ENCODE results near the gene TMEM151B. TPM values are rescaled to one million over a fixed set of nuclear protein-coding genes. Genes with fewer than 3 reads are reported as not detected.
A peak's percentile ranks its signal among the peaks of the same experiment; 100 is the strongest.

TMEM151B gene
- total RNA-seq, 1 donor from 2014 or later, result 4.7 TPM

DNA sequence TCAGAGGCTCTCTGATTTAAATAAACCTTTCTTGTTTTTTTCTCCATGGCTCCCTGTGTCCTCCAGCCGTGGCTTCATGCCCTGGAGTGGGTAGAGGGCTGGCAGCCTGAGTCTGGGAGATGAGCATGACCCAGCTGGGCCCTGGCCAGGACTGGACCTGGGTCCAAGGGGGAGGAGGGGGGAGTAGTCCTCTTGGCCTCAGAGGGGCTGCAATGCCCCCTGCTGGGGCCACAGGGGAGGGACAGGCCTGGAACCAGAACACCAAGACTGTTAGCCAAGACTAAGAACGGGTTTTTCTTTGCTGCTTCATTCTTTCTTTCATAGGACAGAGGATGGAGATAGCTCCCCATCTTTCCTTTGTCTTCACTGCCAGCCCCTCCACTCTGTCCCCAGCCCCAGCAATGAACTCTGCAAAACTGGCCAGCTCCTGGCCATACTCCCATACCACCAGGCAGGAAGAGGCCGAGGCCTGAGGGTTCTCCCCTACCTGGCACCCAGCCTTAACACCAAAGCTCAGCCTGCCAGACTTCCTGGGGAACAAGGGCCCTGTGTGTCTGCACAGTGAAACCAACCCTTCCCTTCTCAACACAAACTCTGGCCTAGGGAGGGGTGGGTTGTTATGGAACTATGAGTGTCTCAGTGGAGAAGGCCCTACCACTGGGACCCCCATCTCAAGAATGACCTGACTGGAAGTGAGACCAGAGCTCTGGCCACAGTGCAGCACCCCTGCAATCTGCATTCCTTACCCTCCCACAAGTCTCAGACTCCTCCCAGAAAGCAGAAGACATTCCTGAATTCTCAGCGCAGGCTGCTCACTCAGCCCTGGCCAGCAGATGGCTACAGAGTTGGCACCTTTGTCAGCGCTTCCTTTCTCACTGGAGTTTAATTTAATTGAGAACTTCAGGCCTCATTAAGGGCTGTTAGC is 35.9 kb upstream of the TMEM151B start:
- peak; percentile 42 for DNase-seq (ENCODE audit: low spot score, unreplicated experiment)
- no peak overlapping the region for H3K4me3 Mint-ChIP-seq (ENCODE audit: low read depth)
- no peaks in the 10 kb centered on the region for H3K9me3 Mint-ChIP-seq (ENCODE audit: low read depth)
- H3K4me1 Mint-ChIP-seq (ENCODE audit: low read depth), result peaks cover 10% of the 10 kb centered on the region
- TF ChIP-seq, protein P1, sequence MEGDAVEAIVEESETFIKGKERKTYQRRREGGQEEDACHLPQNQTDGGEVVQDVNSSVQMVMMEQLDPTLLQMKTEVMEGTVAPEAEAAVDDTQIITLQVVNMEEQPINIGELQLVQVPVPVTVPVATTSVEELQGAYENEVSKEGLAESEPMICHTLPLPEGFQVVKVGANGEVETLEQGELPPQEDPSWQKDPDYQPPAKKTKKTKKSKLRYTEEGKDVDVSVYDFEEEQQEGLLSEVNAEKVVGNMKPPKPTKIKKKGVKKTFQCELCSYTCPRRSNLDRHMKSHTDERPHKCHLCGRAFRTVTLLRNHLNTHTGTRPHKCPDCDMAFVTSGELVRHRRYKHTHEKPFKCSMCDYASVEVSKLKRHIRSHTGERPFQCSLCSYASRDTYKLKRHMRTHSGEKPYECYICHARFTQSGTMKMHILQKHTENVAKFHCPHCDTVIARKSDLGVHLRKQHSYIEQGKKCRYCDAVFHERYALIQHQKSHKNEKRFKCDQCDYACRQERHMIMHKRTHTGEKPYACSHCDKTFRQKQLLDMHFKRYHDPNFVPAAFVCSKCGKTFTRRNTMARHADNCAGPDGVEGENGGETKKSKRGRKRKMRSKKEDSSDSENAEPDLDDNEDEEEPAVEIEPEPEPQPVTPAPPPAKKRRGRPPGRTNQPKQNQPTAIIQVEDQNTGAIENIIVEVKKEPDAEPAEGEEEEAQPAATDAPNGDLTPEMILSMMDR (IDR thresholded peaks at IDR 0.05; ENCODE audit: unreplicated experiment), result peak; percentile 76
- H3K27ac Mint-ChIP-seq, result peak overlapping the region; percentile 37
- H3K27me3 Mint-ChIP-seq, result peaks cover 7% of the 10 kb centered on the region
- peaks cover 5% of the 10 kb centered on the region for H3K36me3 Mint-ChIP-seq (ENCODE audit: insufficient read depth)

DNA sequence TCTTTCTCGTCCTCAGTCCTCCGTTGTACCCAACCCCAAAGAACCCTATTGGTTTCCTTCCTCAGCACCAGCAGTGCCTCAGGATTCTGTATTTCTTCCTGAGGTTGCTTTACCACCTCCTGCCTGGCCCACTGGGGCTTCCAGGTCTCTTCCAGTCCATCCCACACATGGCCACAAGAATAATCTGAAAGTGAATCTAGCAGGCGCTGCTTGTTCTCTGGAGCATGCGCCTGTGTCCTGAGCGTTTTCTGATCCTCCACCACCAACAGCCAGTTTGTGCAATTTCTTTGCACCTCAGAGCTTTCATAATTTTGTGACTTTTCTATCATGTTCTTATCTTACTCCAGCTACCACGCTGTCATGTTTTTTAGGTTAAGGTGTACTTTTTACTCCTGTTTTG is 35.0 kb upstream of the TMEM151B start:
- Mint-ChIP-seq H3K4me3 (ENCODE audit: low read depth) (no peak overlapping the region), H3K9me3 (ENCODE audit: low read depth) (no peaks in the 10 kb centered on the region), H3K27me3 (peaks cover 9% of the 10 kb centered on the region), H3K4me1 (ENCODE audit: low read depth) (peaks cover 10% of the 10 kb centered on the region), H3K27ac (peak overlapping the region; percentile 69), H3K36me3 (ENCODE audit: insufficient read depth) (peaks cover 5% of the 10 kb centered on the region)
- no peak for DNase-seq (ENCODE audit: low spot score, unreplicated experiment)
- TF ChIP-seq, protein P1 (IDR thresholded peaks at IDR 0.05; ENCODE audit: unreplicated experiment), result no peak

DNA sequence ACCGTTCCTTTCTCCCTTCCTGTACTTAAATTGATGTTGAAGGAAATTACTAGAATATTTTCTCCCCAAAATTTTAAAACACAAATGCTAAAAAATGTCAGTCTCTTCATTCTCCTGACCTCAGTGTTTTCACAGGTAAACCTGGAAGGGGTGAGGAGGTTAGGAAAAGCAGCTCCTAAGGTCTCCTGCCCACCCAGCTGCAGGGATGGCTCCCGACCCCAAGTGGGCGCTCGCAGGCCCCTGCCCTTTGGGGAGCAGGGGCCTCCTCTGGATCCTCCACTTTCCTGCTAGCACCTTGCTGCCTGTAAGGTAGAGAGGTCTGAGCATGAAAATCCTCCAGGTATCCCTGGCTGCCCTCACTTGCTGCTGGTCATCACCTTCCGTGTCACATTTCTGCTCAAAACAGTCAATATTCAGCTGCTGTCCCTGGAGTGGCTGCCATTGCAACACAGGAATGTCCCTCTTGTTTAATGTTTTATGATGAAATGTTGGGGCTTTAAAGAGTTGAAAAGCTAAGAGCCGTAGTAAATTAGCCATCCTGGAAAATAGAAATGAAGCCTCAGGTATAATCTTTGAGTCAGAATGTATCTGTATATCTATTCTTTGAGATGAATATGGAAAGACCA is 34.2 kb upstream of the TMEM151B start:
- H3K9me3 Mint-ChIP-seq (ENCODE audit: low read depth), result no peaks in the 10 kb centered on the region
- H3K4me1 Mint-ChIP-seq (ENCODE audit: low read depth), result peaks cover 10% of the 10 kb centered on the region
- no peak overlapping the region for H3K27ac Mint-ChIP-seq
- TF ChIP-seq, protein P1 (IDR thresholded peaks at IDR 0.05; ENCODE audit: unreplicated experiment), result no peak
- peaks cover 5% of the 10 kb centered on the region for H3K36me3 Mint-ChIP-seq (ENCODE audit: insufficient read depth)
- H3K4me3 Mint-ChIP-seq (ENCODE audit: low read depth), result no peak overlapping the region
- peaks cover 9% of the 10 kb centered on the region for H3K27me3 Mint-ChIP-seq
- no peak for DNase-seq (ENCODE audit: low spot score, unreplicated experiment)

DNA sequence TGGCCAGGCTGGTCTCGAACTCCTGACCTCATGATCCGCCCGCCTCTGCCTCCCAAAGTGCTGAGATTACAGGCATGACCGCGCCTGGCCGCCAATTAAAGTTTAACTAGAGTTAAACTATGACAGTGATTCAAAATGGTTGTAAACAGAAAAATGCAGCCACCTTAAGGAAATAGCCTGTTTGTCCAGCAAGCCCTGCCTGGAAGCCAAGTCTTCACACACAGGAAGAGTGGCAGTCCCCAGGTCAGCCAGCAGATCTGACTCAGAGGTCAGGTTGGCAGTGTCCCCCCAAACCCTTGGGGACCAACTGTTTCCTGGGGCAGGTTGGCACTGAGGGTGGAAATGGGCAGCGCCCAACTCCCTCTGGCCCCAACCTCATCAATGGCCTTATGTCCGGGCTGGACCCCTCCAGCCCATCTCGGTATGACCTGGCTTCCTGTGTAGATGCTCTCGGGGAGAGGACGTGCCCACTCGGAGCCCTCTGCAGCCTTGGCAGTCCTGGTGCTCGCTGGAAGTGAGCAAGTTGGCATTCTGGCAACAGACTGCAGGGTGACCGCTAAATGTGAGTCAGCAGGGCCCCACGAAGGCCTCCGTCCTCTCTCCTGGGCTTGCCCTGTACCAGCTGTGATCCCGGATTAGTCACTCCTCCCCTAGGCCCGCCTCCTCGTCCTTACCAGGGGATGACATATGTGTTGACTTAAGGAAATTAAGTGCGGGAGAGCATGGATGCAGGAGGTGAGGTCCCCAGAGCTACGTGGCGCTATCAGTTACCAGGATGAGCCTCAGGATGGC is 33.0 kb upstream of the TMEM151B start:
- H3K27me3 Mint-ChIP-seq, result peaks cover 9% of the 10 kb centered on the region
- TF ChIP-seq, protein P1 (IDR thresholded peaks at IDR 0.05; ENCODE audit: unreplicated experiment), result no peak
- peak overlapping the region; percentile 96 for H3K27ac Mint-ChIP-seq
- H3K9me3 Mint-ChIP-seq (ENCODE audit: low read depth), result no peaks in the 10 kb centered on the region
- H3K36me3 Mint-ChIP-seq (ENCODE audit: insufficient read depth), result peaks cover 4% of the 10 kb centered on the region
- peaks cover 10% of the 10 kb centered on the region for H3K4me1 Mint-ChIP-seq (ENCODE audit: low read depth)
- peak overlapping the region; percentile 81 for H3K4me3 Mint-ChIP-seq (ENCODE audit: low read depth)
- peak; percentile 39 for DNase-seq (ENCODE audit: low spot score, unreplicated experiment)

Measured in progenitor cell of endocrine pancreas (in vitro differentiated cells).